GM19438 (cell line): ENCODE results near the gene KCTD15.

Source experiments
- ATAC-seq: cut with Tn5 transposase; IDR thresholded peaks from one replicate; pipeline ENCODE4 v1.9.1; 2021; ENCODE audit warnings: low read depth; ENCODE audit not compliant: unreplicated experiment

KCTD15 gene

GRCh38 chr19:33796164-33796875 lies at the start of gene KCTD15:
Gene KCTD15 (plus strand): TSS chr19:33796870. CDS start chr19:33800455, 3,585 bp downstream.
- ATAC-seq = no peak

- no peak for ATAC-seq
Observed at GRCh38 chr19:33747273-33747672, 49.4 kb upstream of the KCTD15 start.

- ATAC-seq = no peak
Observed at GRCh38 chr19:33748231-33748630, 48.4 kb upstream of the KCTD15 start.

GRCh38 chr19:33749016-33749415 lies 47.7 kb upstream of the KCTD15 start:
- ATAC-seq = no peak

GRCh38 chr19:33749619-33750175 lies 47.0 kb upstream of the KCTD15 start:
- no peak for ATAC-seq

- no peak for ATAC-seq
Observed at GRCh38 chr19:33750587-33751435, 45.9 kb upstream of the KCTD15 start.

GRCh38 chr19:33751436-33751770 lies 45.3 kb upstream of the KCTD15 start:
- ATAC-seq = no peak

- no peak for ATAC-seq
Observed at GRCh38 chr19:33752018-33752800, 44.5 kb upstream of the KCTD15 start.

GRCh38 chr19:33752945-33753344 lies 43.7 kb upstream of the KCTD15 start:
- ATAC-seq = no peak

- no peak for ATAC-seq
Observed at GRCh38 chr19:33754361-33754760, 42.3 kb upstream of the KCTD15 start.

- no peak for ATAC-seq
Observed at GRCh38 chr19:33755099-33756035, 41.3 kb upstream of the KCTD15 start.

- no peak for ATAC-seq
Observed at GRCh38 chr19:33756177-33756576, 40.5 kb upstream of the KCTD15 start.

GRCh38 chr19:33758541-33759013 lies 38.1 kb upstream of the KCTD15 start:
- no peak for ATAC-seq

GRCh38 chr19:33759356-33759755 lies 37.3 kb upstream of the KCTD15 start:
- ATAC-seq = no peak

- no peak for ATAC-seq
Observed at GRCh38 chr19:33763633-33764371, 32.9 kb upstream of the KCTD15 start.

- ATAC-seq = no peak
Observed at GRCh38 chr19:33766623-33767022, 30.0 kb upstream of the KCTD15 start.

GRCh38 chr19:33767898-33768413 lies 28.7 kb upstream of the KCTD15 start:
- ATAC-seq = no peak

GRCh38 chr19:33769208-33769607 lies 27.5 kb upstream of the KCTD15 start:
- no peak for ATAC-seq

GRCh38 chr19:33770107-33770506 lies 26.6 kb upstream of the KCTD15 start:
- ATAC-seq = no peak
